ENCODE results near the gene ATXN7L3.

The ATXN7L3 gene

DNA sequence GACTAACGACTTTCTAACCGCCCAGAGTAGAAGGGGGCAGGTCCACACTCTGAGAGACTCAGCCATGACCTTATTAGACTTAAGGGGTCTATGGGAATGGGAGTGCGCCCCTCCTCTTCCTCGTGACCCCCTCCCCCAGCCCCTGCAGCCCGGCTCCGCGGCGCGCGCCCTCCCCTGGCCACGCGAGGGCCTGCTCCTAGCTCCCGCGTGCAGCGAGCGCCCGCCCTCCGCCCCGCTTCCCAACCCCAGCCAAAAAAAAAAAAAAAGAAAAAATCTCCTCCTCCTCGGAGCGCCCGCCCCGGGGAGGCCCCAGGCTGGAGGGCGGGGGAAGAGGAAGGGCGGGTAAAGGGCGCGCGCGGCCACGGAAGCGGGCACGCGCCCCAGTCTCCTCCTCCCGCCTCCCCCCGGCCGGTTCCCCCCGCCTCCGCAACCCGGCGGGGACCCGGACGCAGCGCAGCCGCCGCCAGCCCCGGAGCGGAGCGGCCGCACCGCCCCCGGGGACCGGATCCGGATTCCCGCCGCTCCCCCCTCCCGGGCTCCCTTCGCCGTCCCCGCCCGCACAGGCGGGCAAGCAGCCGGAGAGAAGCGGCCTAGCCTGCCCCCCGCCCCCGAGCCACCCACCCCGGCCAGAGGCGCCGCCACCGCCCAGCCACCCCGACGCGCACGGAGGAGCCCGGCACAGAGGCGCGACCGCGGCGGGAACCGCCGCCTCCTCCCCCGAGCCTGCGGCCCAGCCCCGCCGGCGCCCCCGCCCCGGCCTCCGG lies 18.8 kb upstream of the ATXN7L3 start:
- Histone ChIP-seq H3K36me3 (ENCODE audit: control insufficient read depth in 2 of 2, insufficient read depth in 1 of 2, low read length in 2 of 2) (peaks cover 14 to 39% of the 10 kb centered on the region in 2 experiments; a peak in 2 of 3 replicates), H3K4me1 (ENCODE audit: control insufficient read depth, insufficient read depth, low read length) (peaks cover 11% of the 10 kb centered on the region), H3K27ac (ENCODE audit: extremely low read depth, low read depth, low read length) (peak overlapping the region; percentile 100), H3K4me3 (ENCODE audit: low read depth, low read length) (peak overlapping the region; percentile 79), H3K9me3 (ENCODE audit: control insufficient read depth, insufficient read depth, low read depth, low read length) (no peaks in the 10 kb centered on the region)
- ChIA-PET POLR2A (interaction anchor here (0.5 to 1.3 kb wide), 18 partner anchors 9 to 386 kb away, joined by 3 to 13 read pairs (median 4); partner anchors contain the start of genes HDAC5, MPP3, RUNDC3A and SLC25A39), CTCF (interaction anchor here (0.6 to 4.4 kb wide), 9 partner anchors 11 to 122 kb away, joined by 3 to 33 read pairs (median 3); partner anchors contain the start of gene ATXN7L3)
- TF ChIP-seq ZNF629 (tag by site-specific recombination; IDR thresholded peaks at IDR 0.05) (peak; percentile 50; the same call in 1 of the 2 replicates), KLF9 (tag by site-specific recombination; IDR thresholded peaks at IDR 0.05; ENCODE audit: low read depth) (no peak), ZBTB17 (tag by site-specific recombination; IDR thresholded peaks at IDR 0.05) (no peak), WT1 (tag by site-specific recombination; IDR thresholded peaks at IDR 0.05) (0 out of 2 replicates have a peak, but pooled peaks have one; percentile 20), ZBTB20 (tag by site-specific recombination; IDR thresholded peaks at IDR 0.05) (no peak), ZNF221 (tag by site-specific recombination; IDR thresholded peaks at IDR 0.05; ENCODE audit: borderline replicate concordance) (no peak), SALL2 (tag by site-specific recombination; IDR thresholded peaks at IDR 0.05; ENCODE audit: borderline replicate concordance) (no peak), ZNF610 (tag by site-specific recombination; IDR thresholded peaks at IDR 0.05; ENCODE audit: borderline replicate concordance) (no peak), ZNF266 (tag by site-specific recombination; IDR thresholded peaks at IDR 0.05; ENCODE audit: low read depth) (no peak), ZBTB48 (tag by site-specific recombination; IDR thresholded peaks at IDR 0.05) (0 out of 2 replicates have a peak, but pooled peaks have one; percentile 13), ZNF24 (tag by site-specific recombination; IDR thresholded peaks at IDR 0.05) (no peak), ZNF558 (tag by site-specific recombination; IDR thresholded peaks at IDR 0.05) (no peak), SP2 (tag by site-specific recombination; IDR thresholded peaks at IDR 0.05) (no peak; the same call in 1 of the 2 replicates), ZEB2 (tag by site-specific recombination; IDR thresholded peaks at IDR 0.05) (0 out of 2 replicates have a peak, but pooled peaks have one; percentile 68), ZNF747 (tag by site-specific recombination; IDR thresholded peaks at IDR 0.05) (no peak), KLF8 (tag by site-specific recombination; IDR thresholded peaks at IDR 0.05) (peak; percentile 50; the same call in 1 of the 2 replicates), ZNF19 (tag by site-specific recombination; IDR thresholded peaks at IDR 0.05; ENCODE audit: low read depth) (no peak), GLIS1 (tag by site-specific recombination; IDR thresholded peaks at IDR 0.05) (0 out of 2 replicates have a peak, but pooled peaks have one; percentile 14), ZNF175 (tag by site-specific recombination; IDR thresholded peaks at IDR 0.05) (no peak), ZBTB8A (tag by site-specific recombination; IDR thresholded peaks at IDR 0.05) (peak; percentile 85), ZNF555 (tag by site-specific recombination; conservative IDR thresholded peaks at IDR 0.05) (no peak), YY1 (tag by site-specific recombination; IDR thresholded peaks at IDR 0.05) (no peak), ZNF211 (tag by site-specific recombination; IDR thresholded peaks at IDR 0.05; ENCODE audit: low read depth) (no peak)
- TF ChIP-seq, protein P1, sequence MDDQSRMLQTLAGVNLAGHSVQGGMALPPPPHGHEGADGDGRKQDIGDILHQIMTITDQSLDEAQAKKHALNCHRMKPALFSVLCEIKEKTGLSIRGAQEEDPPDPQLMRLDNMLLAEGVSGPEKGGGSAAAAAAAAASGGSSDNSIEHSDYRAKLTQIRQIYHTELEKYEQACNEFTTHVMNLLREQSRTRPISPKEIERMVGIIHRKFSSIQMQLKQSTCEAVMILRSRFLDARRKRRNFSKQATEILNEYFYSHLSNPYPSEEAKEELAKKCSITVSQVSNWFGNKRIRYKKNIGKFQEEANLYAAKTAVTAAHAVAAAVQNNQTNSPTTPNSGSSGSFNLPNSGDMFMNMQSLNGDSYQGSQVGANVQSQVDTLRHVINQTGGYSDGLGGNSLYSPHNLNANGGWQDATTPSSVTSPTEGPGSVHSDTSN (CRISPR knock-in tag; IDR thresholded peaks at IDR 0.05): no peak
- TF ChIP-seq, protein P2, sequence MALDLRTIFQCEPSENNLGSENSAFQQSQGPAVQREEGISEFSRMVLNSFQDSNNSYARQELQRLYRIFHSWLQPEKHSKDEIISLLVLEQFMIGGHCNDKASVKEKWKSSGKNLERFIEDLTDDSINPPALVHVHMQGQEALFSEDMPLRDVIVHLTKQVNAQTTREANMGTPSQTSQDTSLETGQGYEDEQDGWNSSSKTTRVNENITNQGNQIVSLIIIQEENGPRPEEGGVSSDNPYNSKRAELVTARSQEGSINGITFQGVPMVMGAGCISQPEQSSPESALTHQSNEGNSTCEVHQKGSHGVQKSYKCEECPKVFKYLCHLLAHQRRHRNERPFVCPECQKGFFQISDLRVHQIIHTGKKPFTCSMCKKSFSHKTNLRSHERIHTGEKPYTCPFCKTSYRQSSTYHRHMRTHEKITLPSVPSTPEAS (tag by site-specific recombination; IDR thresholded peaks at IDR 0.05): no peak
- TF ChIP-seq, protein P3, sequence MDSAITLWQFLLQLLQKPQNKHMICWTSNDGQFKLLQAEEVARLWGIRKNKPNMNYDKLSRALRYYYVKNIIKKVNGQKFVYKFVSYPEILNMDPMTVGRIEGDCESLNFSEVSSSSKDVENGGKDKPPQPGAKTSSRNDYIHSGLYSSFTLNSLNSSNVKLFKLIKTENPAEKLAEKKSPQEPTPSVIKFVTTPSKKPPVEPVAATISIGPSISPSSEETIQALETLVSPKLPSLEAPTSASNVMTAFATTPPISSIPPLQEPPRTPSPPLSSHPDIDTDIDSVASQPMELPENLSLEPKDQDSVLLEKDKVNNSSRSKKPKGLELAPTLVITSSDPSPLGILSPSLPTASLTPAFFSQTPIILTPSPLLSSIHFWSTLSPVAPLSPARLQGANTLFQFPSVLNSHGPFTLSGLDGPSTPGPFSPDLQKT (IDR thresholded peaks at IDR 0.05; ENCODE audit: borderline replicate concordance, low read depth, low read length): no peak
- TF ChIP-seq, protein P4, sequence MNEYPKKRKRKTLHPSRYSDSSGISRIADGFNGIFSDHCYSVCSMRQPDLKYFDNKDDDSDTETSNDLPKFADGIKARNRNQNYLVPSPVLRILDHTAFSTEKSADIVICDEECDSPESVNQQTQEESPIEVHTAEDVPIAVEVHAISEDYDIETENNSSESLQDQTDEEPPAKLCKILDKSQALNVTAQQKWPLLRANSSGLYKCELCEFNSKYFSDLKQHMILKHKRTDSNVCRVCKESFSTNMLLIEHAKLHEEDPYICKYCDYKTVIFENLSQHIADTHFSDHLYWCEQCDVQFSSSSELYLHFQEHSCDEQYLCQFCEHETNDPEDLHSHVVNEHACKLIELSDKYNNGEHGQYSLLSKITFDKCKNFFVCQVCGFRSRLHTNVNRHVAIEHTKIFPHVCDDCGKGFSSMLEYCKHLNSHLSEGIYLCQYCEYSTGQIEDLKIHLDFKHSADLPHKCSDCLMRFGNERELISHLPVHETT (tag by site-specific recombination; IDR thresholded peaks at IDR 0.05): no peak
- TF ChIP-seq, protein P5, sequence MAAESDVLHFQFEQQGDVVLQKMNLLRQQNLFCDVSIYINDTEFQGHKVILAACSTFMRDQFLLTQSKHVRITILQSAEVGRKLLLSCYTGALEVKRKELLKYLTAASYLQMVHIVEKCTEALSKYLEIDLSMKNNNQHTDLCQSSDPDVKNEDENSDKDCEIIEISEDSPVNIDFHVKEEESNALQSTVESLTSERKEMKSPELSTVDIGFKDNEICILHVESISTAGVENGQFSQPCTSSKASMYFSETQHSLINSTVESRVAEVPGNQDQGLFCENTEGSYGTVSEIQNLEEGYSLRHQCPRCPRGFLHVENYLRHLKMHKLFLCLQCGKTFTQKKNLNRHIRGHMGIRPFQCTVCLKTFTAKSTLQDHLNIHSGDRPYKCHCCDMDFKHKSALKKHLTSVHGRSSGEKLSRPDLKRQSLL (tag by site-specific recombination; IDR thresholded peaks at IDR 0.05): no peak
- TF ChIP-seq, protein P6, sequence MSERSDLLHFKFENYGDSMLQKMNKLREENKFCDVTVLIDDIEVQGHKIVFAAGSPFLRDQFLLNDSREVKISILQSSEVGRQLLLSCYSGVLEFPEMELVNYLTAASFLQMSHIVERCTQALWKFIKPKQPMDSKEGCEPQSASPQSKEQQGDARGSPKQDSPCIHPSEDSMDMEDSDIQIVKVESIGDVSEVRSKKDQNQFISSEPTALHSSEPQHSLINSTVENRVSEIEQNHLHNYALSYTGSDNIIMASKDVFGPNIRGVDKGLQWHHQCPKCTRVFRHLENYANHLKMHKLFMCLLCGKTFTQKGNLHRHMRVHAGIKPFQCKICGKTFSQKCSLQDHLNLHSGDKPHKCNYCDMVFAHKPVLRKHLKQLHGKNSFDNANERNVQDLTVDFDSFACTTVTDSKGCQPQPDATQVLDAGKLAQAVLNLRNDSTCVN (tag by site-specific recombination; optimal IDR thresholded peaks at IDR 0.05): peak; percentile 50
- TF ChIP-seq, protein P7, sequence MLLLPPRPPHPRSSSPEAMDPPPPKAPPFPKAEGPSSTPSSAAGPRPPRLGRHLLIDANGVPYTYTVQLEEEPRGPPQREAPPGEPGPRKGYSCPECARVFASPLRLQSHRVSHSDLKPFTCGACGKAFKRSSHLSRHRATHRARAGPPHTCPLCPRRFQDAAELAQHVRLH (tag by site-specific recombination; IDR thresholded peaks at IDR 0.05): no peak
